SU-DHL-6 (cell line): ENCODE measurements around the gene CELA3B.

Source experiments
- H2AFZ ChIP-seq: fragments of 200-600 bp; sonication (generic); 2 replicates; pipeline ENCODE4 v1.6.1; 2014; ENCODE audit warnings: low read depth, mild to moderate bottlenecking, moderate library complexity, mixed read lengths, antibody characterized with exemption, low read length; ENCODE audit not compliant: severe bottlenecking
- H3F3A ChIP-seq: fragments of 200-600 bp; shearing (Covaris generic); 2 replicates; pipeline ENCODE4 v1.6.0; 2016; ENCODE audit warnings: antibody characterized with exemption, mild to moderate bottlenecking; ENCODE audit not compliant: insufficient read depth
- H3K27ac ChIP-seq: fragments of 200-600 bp; sonication (generic); 2 replicates; pipeline ENCODE4 v1.5.1; 2016; ENCODE audit warnings: low read depth, mild to moderate bottlenecking, low read length, moderate library complexity, mixed read lengths
- H3K27me3 ChIP-seq: fragments of 200-600 bp; sonication (generic), shearing (Covaris generic); 2 replicates; pipeline ENCODE4 v1.6.0; 2014; ENCODE audit warnings: mild to moderate bottlenecking, low read length
- H3K36me3 ChIP-seq: fragments of 200-600 bp; sonication (generic); 2 replicates; pipeline ENCODE4 v1.6.1; 2014; ENCODE audit warnings: mild to moderate bottlenecking, low read length, mixed read lengths
- H3K4me2 ChIP-seq: fragments of 300-600, 200-600 bp; shearing (Covaris generic), sonication (generic); 2 replicates; pipeline ENCODE4 v1.6.0; 2014; ENCODE audit warnings: low read length, low read depth, mild to moderate bottlenecking; ENCODE audit not compliant: poor library complexity, severe bottlenecking
- H3K4me3 ChIP-seq: fragments of 200-600 bp; sonication (generic); 2 replicates; pipeline ENCODE4 v1.5.1; 2014; ENCODE audit warnings: antibody characterized with exemption, low read length, mild to moderate bottlenecking, mixed read lengths; ENCODE audit not compliant: insufficient read depth, poor library complexity, severe bottlenecking
- H3K79me2 ChIP-seq: fragments of 200-600 bp; sonication (generic); 2 replicates; pipeline ENCODE4 v1.6.1; 2014; ENCODE audit warnings: mild to moderate bottlenecking, low read length, moderate library complexity; ENCODE audit not compliant: insufficient read depth
- H3K9ac ChIP-seq: fragments of 200-600 bp; sonication (generic); 2 replicates; pipeline ENCODE4 v1.7.0; 2014; ENCODE audit warnings: mild to moderate bottlenecking, low read length
- H3K9me2 ChIP-seq: fragments of 200-600 bp; sonication (generic); replicated peaks from 2 replicates; pipeline ENCODE4 v1.6.1; 2014; ENCODE audit warnings: low read length; ENCODE audit not compliant: insufficient read depth
- H3K9me3 ChIP-seq: fragments of 200-600 bp; sonication (generic); 2 replicates; pipeline ENCODE4 v1.6.1; 2014; ENCODE audit warnings: low read length, mixed read lengths; ENCODE audit not compliant: insufficient read depth
- H4K20me1 ChIP-seq: fragments of 200-600 bp; sonication (generic); 2 replicates; pipeline ENCODE4 v1.6.1; 2014; ENCODE audit warnings: low read depth, mild to moderate bottlenecking, antibody characterized with exemption, low read length, moderate library complexity, mixed read lengths
- EZH2phosphoT487 ChIP-seq: fragments of 200-600 bp; sonication (generic), shearing (Covaris generic); conservative IDR thresholded peaks from 2 replicates; pipeline ENCODE4 v1.6.1; 2018; ENCODE audit warnings: mild to moderate bottlenecking, antibody characterized with exemption, low read length, moderate library complexity, mixed read lengths
- TF ChIP-seq, protein P1 (sequence below): fragments of 200-600 bp; sonication (generic); IDR thresholded peaks from one replicate; pipeline ENCODE4 v1.5.1; 2017; ENCODE audit warnings: antibody characterized with exemption, mild to moderate bottlenecking, low read length, moderate library complexity; ENCODE audit not compliant: insufficient read depth, poor library complexity, severe bottlenecking

The CELA3B gene

GRCh38 chr1:21937034-21937371 is 39.8 kb upstream of the CELA3B start, which contains the start of gene HSPG2:
HSPG2 (minus strand) TSS chr1:21937310; CDS start chr1:21937217, 93 bp downstream.
- peak within 1 kb of the TSS; percentile 49 for H3K4me2 ChIP-seq
- H3K27me3 ChIP-seq = no peaks in the 10 kb centered on the region
- H3F3A ChIP-seq = no peaks in the 10 kb centered on the region
- peak within 1 kb of the TSS; percentile 37 for H3K4me3 ChIP-seq
- H3K79me2 ChIP-seq = no peaks in the 10 kb centered on the region
- TF ChIP-seq EZH2phosphoT487 = no peak
- TF ChIP-seq, protein P1, sequence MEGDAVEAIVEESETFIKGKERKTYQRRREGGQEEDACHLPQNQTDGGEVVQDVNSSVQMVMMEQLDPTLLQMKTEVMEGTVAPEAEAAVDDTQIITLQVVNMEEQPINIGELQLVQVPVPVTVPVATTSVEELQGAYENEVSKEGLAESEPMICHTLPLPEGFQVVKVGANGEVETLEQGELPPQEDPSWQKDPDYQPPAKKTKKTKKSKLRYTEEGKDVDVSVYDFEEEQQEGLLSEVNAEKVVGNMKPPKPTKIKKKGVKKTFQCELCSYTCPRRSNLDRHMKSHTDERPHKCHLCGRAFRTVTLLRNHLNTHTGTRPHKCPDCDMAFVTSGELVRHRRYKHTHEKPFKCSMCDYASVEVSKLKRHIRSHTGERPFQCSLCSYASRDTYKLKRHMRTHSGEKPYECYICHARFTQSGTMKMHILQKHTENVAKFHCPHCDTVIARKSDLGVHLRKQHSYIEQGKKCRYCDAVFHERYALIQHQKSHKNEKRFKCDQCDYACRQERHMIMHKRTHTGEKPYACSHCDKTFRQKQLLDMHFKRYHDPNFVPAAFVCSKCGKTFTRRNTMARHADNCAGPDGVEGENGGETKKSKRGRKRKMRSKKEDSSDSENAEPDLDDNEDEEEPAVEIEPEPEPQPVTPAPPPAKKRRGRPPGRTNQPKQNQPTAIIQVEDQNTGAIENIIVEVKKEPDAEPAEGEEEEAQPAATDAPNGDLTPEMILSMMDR = no peak
- no peaks in the 10 kb centered on the region for H3K9me3 ChIP-seq
- no peaks in the 10 kb centered on the region for H3K9me2 ChIP-seq
- no peak within 1 kb of the TSS for H3K27ac ChIP-seq
- H2AFZ ChIP-seq = peak within 1 kb of the TSS; percentile 59
- no peaks in the 10 kb centered on the region for H4K20me1 ChIP-seq
- H3K9ac ChIP-seq = peak within 1 kb of the TSS; percentile 34; the same call in 1 of the 2 replicates
- H3K36me3 ChIP-seq = no peaks in the 10 kb centered on the region

GRCh38 chr1:21937372-21938121 is 39.3 kb upstream of the CELA3B start:
- H3K79me2 ChIP-seq = no peaks in the 10 kb centered on the region
- no peaks in the 10 kb centered on the region for H3K27me3 ChIP-seq
- TF ChIP-seq EZH2phosphoT487 = no peak
- TF ChIP-seq, protein P1 = no peak
- H3K4me2 ChIP-seq = peak overlapping the region; percentile 49
- peak overlapping the region; percentile 59 for H2AFZ ChIP-seq
- H3K9ac ChIP-seq = peak overlapping the region; percentile 34; the same call in 1 of the 2 replicates
- H3K36me3 ChIP-seq = no peaks in the 10 kb centered on the region
- H3K4me3 ChIP-seq = peak overlapping the region; percentile 37
- H4K20me1 ChIP-seq = no peaks in the 10 kb centered on the region
- H3K9me3 ChIP-seq = no peaks in the 10 kb centered on the region
- no peaks in the 10 kb centered on the region for H3F3A ChIP-seq
- H3K9me2 ChIP-seq = no peaks in the 10 kb centered on the region
- no peak overlapping the region for H3K27ac ChIP-seq

DNA sequence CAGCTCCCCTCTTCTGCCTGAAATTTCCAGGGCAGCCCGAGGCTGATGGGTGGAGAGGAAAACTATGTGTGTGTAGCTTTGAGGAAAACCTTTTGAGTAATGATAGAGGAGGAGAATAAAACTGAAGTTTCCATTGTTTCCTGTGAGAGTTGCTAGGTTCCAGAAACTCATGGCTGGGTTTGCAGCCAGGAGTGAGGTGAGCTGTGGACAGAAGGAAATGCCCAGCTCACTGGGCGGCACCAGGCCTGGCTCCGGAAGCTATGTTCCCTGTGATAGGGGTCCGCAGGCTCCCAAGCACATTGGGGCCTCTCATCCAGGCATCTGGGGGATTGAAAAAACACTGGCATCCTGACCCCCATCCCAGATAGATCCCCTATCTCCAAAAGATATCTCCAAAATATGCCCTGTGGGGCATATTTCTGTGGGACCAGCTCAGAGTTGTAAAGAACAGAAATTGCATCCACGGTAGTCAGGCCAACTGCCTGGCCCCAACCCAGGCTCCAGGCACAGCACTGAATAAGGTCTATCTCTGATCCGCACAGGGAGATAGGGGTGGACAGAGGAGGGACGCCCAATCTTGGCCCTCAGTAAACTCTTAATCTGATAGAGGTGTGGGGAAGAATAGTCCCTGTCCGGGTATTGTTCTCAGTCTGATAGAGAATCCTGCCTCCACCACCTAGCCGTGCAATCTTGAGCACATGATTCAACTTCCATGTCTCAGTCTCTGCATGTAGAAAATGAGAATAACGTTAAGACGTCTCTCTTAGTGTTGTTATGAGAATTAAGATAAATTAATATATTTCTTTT is 37.9 kb upstream of the CELA3B start:
- no peaks in the 10 kb centered on the region for H3K9me2 ChIP-seq
- H3K9me3 ChIP-seq = no peaks in the 10 kb centered on the region
- H3K27me3 ChIP-seq = no peaks in the 10 kb centered on the region
- no peak overlapping the region for H3K9ac ChIP-seq
- no peak overlapping the region for H3K4me3 ChIP-seq
- no peak overlapping the region for H3K4me2 ChIP-seq
- H4K20me1 ChIP-seq = no peaks in the 10 kb centered on the region
- no peaks in the 10 kb centered on the region for H3K79me2 ChIP-seq
- no peak overlapping the region for H3K27ac ChIP-seq
- H2AFZ ChIP-seq = no peak overlapping the region
- H3K36me3 ChIP-seq = no peaks in the 10 kb centered on the region
- no peak for TF ChIP-seq EZH2phosphoT487
- TF ChIP-seq, protein P1 = no peak
- no peaks in the 10 kb centered on the region for H3F3A ChIP-seq
